ENCODE results near the gene HIGD2B. TPM values are rescaled to one million over a fixed set of nuclear protein-coding genes. Genes with fewer than 3 reads are reported as not detected.

The HIGD2B gene
- total RNA-seq, 2 experiments from 2014 or later: not detected

Other genes starting within 250 kb of the HIGD2B start
- gene ARIH1, start 211.9 kb downstream of the HIGD2B start, total RNA-seq: 100 to 1,000 TPM; 127 to 137 TPM
- gene GOLGA6B, start 31.5 kb downstream of the HIGD2B start, total RNA-seq: not detected
- gene BBS4, start within 50 bp of the HIGD2B start, total RNA-seq: 10 to 100 TPM; 10.0 to 13.1 TPM
- gene ADPGK, start 97.6 kb upstream of the HIGD2B start, total RNA-seq: 10 to 100 TPM; 91.4 to 94.2 TPM

Data from activated CD4-positive, alpha-beta T cell treated with anti-CD3 and anti-CD28 coated beads, Interleukin-2, amount 10 ng/mL, durations not matched to agents 7 days and 5 days (primary cell).